Measurements from ENCODE around the gene MAN1A1.

The MAN1A1 gene

DNA sequence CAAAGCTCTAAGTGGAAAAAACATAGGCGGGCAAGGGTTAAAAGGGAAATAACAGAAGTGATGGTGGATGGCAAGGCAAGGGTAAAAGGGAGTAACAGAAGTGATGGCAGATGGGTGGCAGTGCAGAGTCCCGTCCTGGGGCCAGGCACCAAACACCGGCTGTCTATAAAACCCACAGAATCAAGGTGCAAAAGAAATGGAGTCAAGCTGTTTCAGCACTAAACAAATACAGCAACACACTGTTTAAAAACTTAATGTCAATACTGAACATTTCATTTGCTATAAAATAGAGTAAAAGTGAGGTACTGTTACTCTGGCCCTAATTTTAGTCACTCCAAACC lies 87.6 kb downstream of the MAN1A1 start:
- TF ChIP-seq EZH2phosphoT487 (IDR thresholded peaks at IDR 0.05; ENCODE audit: borderline replicate concordance, low read length): no peak
- TF ChIP-seq, protein P1, sequence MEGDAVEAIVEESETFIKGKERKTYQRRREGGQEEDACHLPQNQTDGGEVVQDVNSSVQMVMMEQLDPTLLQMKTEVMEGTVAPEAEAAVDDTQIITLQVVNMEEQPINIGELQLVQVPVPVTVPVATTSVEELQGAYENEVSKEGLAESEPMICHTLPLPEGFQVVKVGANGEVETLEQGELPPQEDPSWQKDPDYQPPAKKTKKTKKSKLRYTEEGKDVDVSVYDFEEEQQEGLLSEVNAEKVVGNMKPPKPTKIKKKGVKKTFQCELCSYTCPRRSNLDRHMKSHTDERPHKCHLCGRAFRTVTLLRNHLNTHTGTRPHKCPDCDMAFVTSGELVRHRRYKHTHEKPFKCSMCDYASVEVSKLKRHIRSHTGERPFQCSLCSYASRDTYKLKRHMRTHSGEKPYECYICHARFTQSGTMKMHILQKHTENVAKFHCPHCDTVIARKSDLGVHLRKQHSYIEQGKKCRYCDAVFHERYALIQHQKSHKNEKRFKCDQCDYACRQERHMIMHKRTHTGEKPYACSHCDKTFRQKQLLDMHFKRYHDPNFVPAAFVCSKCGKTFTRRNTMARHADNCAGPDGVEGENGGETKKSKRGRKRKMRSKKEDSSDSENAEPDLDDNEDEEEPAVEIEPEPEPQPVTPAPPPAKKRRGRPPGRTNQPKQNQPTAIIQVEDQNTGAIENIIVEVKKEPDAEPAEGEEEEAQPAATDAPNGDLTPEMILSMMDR (IDR thresholded peaks at IDR 0.05; ENCODE audit: low read depth, low read length, poor library complexity, severe bottlenecking): no peak

GRCh38 chr6:119259027-119259426 lies 90.5 kb downstream of the MAN1A1 start:
- no peaks in the 10 kb centered on the region for H3K9me3 ChIP-seq (ENCODE audit: control insufficient read depth, insufficient read depth, low read length)
- no peaks in the 10 kb centered on the region for H3K4me1 ChIP-seq (ENCODE audit: control insufficient read depth, low read length)
- no peak overlapping the region for H3K4me2 ChIP-seq (ENCODE audit: low read length)
- no peaks in the 10 kb centered on the region for H3F3A ChIP-seq (ENCODE audit: control insufficient read depth, insufficient read depth)
- H3K4me3 ChIP-seq (ENCODE audit: low read length): no peak overlapping the region
- no peak overlapping the region for H3K27ac ChIP-seq (ENCODE audit: low read depth, low read length)
- no peaks in the 10 kb centered on the region for H3K27me3 ChIP-seq (ENCODE audit: control insufficient read depth, low read length)
- H3K36me3 ChIP-seq (ENCODE audit: control insufficient read depth, low read length): no peaks in the 10 kb centered on the region
- H3K79me2 ChIP-seq (ENCODE audit: control insufficient read depth, low read length): no peaks in the 10 kb centered on the region
- H4K20me1 ChIP-seq (ENCODE audit: control insufficient read depth, insufficient read depth, low read depth, low read length): no peaks in the 10 kb centered on the region
- TF ChIP-seq, protein P1 (IDR thresholded peaks at IDR 0.05; ENCODE audit: low read depth, low read length, poor library complexity, severe bottlenecking): no peak
- no peak for TF ChIP-seq EZH2phosphoT487 (IDR thresholded peaks at IDR 0.05; ENCODE audit: borderline replicate concordance, low read length)
- H3K9me2 ChIP-seq (replicated peaks; ENCODE audit: control insufficient read depth, low read length): no peaks in the 10 kb centered on the region

More for the DNA sequence above, 87.6 kb downstream of the MAN1A1 start:
- H3K36me3 ChIP-seq (ENCODE audit: control insufficient read depth, low read length): no peaks in the 10 kb centered on the region
- no peak overlapping the region for H3K4me2 ChIP-seq (ENCODE audit: low read length)
- H3K9me3 ChIP-seq (ENCODE audit: control insufficient read depth, insufficient read depth, low read length): no peaks in the 10 kb centered on the region
- H3K9me2 ChIP-seq (replicated peaks; ENCODE audit: control insufficient read depth, low read length): no peaks in the 10 kb centered on the region
- no peaks in the 10 kb centered on the region for H3K4me1 ChIP-seq (ENCODE audit: control insufficient read depth, low read length)
- no peaks in the 10 kb centered on the region for H3F3A ChIP-seq (ENCODE audit: control insufficient read depth, insufficient read depth)
- H3K4me3 ChIP-seq (ENCODE audit: low read length): no peak overlapping the region
- no peaks in the 10 kb centered on the region for H4K20me1 ChIP-seq (ENCODE audit: control insufficient read depth, insufficient read depth, low read depth, low read length)
- no peaks in the 10 kb centered on the region for H3K27me3 ChIP-seq (ENCODE audit: control insufficient read depth, low read length)
- H3K79me2 ChIP-seq (ENCODE audit: control insufficient read depth, low read length): no peaks in the 10 kb centered on the region
- H3K27ac ChIP-seq (ENCODE audit: low read depth, low read length): no peak overlapping the region

GRCh38 chr6:119257726-119258125 lies 91.8 kb downstream of the MAN1A1 start:
- Histone ChIP-seq H4K20me1 (ENCODE audit: control insufficient read depth, insufficient read depth, low read depth, low read length) (no peaks in the 10 kb centered on the region), H3K27ac (ENCODE audit: low read depth, low read length) (no peak overlapping the region), H3K4me3 (ENCODE audit: low read length) (no peak overlapping the region), H3K4me2 (ENCODE audit: low read length) (no peak overlapping the region), H3K27me3 (ENCODE audit: control insufficient read depth, low read length) (no peaks in the 10 kb centered on the region), H3K9me3 (ENCODE audit: control insufficient read depth, insufficient read depth, low read length) (no peaks in the 10 kb centered on the region), H3K36me3 (ENCODE audit: control insufficient read depth, low read length) (no peaks in the 10 kb centered on the region), H3K79me2 (ENCODE audit: control insufficient read depth, low read length) (no peaks in the 10 kb centered on the region), H3K9me2 (replicated peaks; ENCODE audit: control insufficient read depth, low read length) (no peaks in the 10 kb centered on the region), H3K4me1 (ENCODE audit: control insufficient read depth, low read length) (no peaks in the 10 kb centered on the region), H3F3A (ENCODE audit: control insufficient read depth, insufficient read depth) (no peaks in the 10 kb centered on the region)
- no peak for TF ChIP-seq EZH2phosphoT487 (IDR thresholded peaks at IDR 0.05; ENCODE audit: borderline replicate concordance, low read length)
- TF ChIP-seq, protein P1 (IDR thresholded peaks at IDR 0.05; ENCODE audit: low read depth, low read length, poor library complexity, severe bottlenecking): no peak
